Measurements from ENCODE around the gene SULT1C2.

The SULT1C2 gene

GRCh38 chr2:108297436-108298141, 8.9 kb downstream of the SULT1C2 start:
- Histone ChIP-seq H2AFZ (ENCODE audit: low read length) (no peak overlapping the region), H3F3A (ENCODE audit: low read depth) (no peaks in the 10 kb centered on the region), H3K9me2 (replicated peaks; ENCODE audit: low read depth, low read length) (no peaks in the 10 kb centered on the region), H4K20me1 (ENCODE audit: insufficient read depth, low read length, poor library complexity, severe bottlenecking) (no peaks in the 10 kb centered on the region), H3K9me3 (ENCODE audit: insufficient read depth, low read depth, low read length) (no peaks in the 10 kb centered on the region), H3K4me2 (ENCODE audit: low read depth, low read length, poor library complexity, severe bottlenecking) (no peak overlapping the region), H3K4me1 (ENCODE audit: insufficient read depth, low read length, poor library complexity, severe bottlenecking) (no peaks in the 10 kb centered on the region), H3K36me3 (ENCODE audit: insufficient read depth, low read length) (no peaks in the 10 kb centered on the region), H3K9ac (ENCODE audit: low read depth, low read length, poor library complexity, severe bottlenecking) (no peak overlapping the region), H3K79me2 (ENCODE audit: insufficient read depth, low read length) (no peaks in the 10 kb centered on the region), H3K4me3 (ENCODE audit: low read length, poor library complexity, severe bottlenecking) (no peak overlapping the region), H3K27me3 (ENCODE audit: insufficient read depth, low read length, poor library complexity, severe bottlenecking) (no peaks in the 10 kb centered on the region)
- TF ChIP-seq EZH2phosphoT487 (IDR thresholded peaks at IDR 0.05; ENCODE audit: borderline replicate concordance) (no peak), CTCF (conservative IDR thresholded peaks at IDR 0.05; ENCODE audit: low read length) (no peak)

- H3K9me2 ChIP-seq (replicated peaks; ENCODE audit: low read depth, low read length): no peaks in the 10 kb centered on the region
- TF ChIP-seq CTCF (conservative IDR thresholded peaks at IDR 0.05; ENCODE audit: low read length) (no peak), EZH2phosphoT487 (IDR thresholded peaks at IDR 0.05; ENCODE audit: borderline replicate concordance) (no peak)
- no peak overlapping the region for H2AFZ ChIP-seq (ENCODE audit: low read length)
- H3F3A ChIP-seq (ENCODE audit: low read depth): no peaks in the 10 kb centered on the region
- no peak overlapping the region for H3K9ac ChIP-seq (ENCODE audit: low read depth, low read length, poor library complexity, severe bottlenecking)
- H3K36me3 ChIP-seq (ENCODE audit: insufficient read depth, low read length): no peaks in the 10 kb centered on the region
- H3K4me2 ChIP-seq (ENCODE audit: low read depth, low read length, poor library complexity, severe bottlenecking): no peak overlapping the region
- no peaks in the 10 kb centered on the region for H3K79me2 ChIP-seq (ENCODE audit: insufficient read depth, low read length)
- H3K4me3 ChIP-seq (ENCODE audit: low read length, poor library complexity, severe bottlenecking): no peak overlapping the region
- no peaks in the 10 kb centered on the region for H3K9me3 ChIP-seq (ENCODE audit: insufficient read depth, low read depth, low read length)
- H3K27me3 ChIP-seq (ENCODE audit: insufficient read depth, low read length, poor library complexity, severe bottlenecking): no peaks in the 10 kb centered on the region
- H3K4me1 ChIP-seq (ENCODE audit: insufficient read depth, low read length, poor library complexity, severe bottlenecking): peaks cover 18% of the 10 kb centered on the region
- no peaks in the 10 kb centered on the region for H4K20me1 ChIP-seq (ENCODE audit: insufficient read depth, low read length, poor library complexity, severe bottlenecking)
These were observed 12.9 kb downstream of the SULT1C2 start for GRCh38 chr2:108301558-108301957.

GRCh38 chr2:108304975-108305374, 16.3 kb downstream of the SULT1C2 start:
- Histone ChIP-seq H3F3A (ENCODE audit: low read depth) (no peaks in the 10 kb centered on the region), H3K9me3 (ENCODE audit: insufficient read depth, low read depth, low read length) (no peaks in the 10 kb centered on the region), H3K4me2 (ENCODE audit: low read depth, low read length, poor library complexity, severe bottlenecking) (peak overlapping the region; percentile 57), H2AFZ (ENCODE audit: low read length) (peak overlapping the region; percentile 54; the same call in 1 of the 2 replicates), H3K9ac (ENCODE audit: low read depth, low read length, poor library complexity, severe bottlenecking) (no peak overlapping the region), H3K4me1 (ENCODE audit: insufficient read depth, low read length, poor library complexity, severe bottlenecking) (peaks cover 18% of the 10 kb centered on the region), H3K9me2 (replicated peaks; ENCODE audit: low read depth, low read length) (no peaks in the 10 kb centered on the region), H3K79me2 (ENCODE audit: insufficient read depth, low read length) (no peaks in the 10 kb centered on the region), H3K36me3 (ENCODE audit: insufficient read depth, low read length) (no peaks in the 10 kb centered on the region), H4K20me1 (ENCODE audit: insufficient read depth, low read length, poor library complexity, severe bottlenecking) (no peaks in the 10 kb centered on the region), H3K4me3 (ENCODE audit: low read length, poor library complexity, severe bottlenecking) (peak overlapping the region; percentile 14), H3K27me3 (ENCODE audit: insufficient read depth, low read length, poor library complexity, severe bottlenecking) (no peaks in the 10 kb centered on the region)
- TF ChIP-seq CTCF (conservative IDR thresholded peaks at IDR 0.05; ENCODE audit: low read length): no peak
- no peak for TF ChIP-seq EZH2phosphoT487 (IDR thresholded peaks at IDR 0.05; ENCODE audit: borderline replicate concordance)

All from Loucy (cell line).